Ramos (cell line): Measurements from ENCODE around the gene STAT4.

Source experiments
- in situ Hi-C: fragments of 300-500 bp; cut with MboI; formaldehyde crosslinking; loops from one replicate; pipeline ENCODE4 v1.14.3; 2022; ENCODE audit warnings: low sequenced_read_pairs; ENCODE audit not compliant: unreplicated experiment

STAT4 gene

DNA sequence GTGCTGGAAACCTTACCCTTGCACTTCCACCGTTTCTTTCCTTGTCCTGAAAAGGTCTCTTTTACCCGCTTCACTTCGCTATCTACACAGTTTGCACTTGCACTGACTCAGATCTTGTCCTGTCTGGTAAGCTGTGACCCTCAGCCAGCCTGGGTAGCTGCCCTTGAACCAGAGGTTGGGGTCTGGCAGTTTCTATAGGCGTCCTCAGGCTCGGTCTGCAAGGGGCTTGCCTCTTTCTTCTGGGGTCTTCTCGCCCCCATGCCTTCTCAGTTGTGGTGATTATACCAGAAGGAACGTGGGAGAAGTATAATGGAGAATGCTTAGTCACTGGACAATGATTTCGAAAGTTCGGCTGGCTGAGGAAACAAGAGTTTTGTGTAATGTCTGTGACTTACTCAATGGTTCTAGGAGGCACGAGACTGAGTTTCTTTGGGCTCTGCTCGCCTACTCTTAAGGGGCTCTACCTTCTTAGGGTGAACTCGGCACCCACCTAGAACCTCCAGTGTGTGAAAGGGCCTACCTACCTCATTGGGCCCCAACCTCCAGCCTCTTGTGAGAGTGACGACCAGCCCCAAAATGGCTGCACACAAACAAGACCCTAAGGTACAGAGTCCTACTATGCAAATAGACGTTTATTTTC lies 129.9 kb downstream of the STAT4 start:
- in situ Hi-C loops: loop anchor here (10.0 kb wide), 1 partner anchor 166 kb away; no protein-coding TSS in a partner anchor

DNA sequence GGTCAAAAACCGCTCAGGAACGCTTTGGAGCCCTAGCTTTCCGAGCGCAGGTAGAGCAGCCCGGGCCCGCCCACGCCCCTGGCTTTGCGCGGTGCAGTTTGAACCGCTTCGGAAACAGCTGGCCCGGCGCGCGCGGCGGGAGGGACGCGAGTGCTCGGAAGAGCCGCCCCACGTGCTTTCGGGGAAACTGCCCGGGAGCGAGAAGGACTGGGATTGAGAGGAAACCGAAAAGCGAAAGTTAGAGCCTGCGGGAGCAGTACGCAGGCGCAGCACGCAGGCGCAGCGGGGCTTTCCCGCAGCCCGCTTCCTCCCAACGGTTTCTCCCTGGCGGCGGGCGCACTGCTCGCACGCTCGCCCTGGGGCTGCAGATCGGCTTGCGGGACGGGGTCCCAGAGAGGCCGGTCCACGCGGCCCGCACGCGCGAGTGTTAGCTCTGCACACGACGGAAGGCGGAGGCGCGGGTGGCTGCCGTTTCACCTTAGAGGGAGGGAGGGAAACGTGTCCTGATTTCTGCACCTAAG lies 130.5 kb downstream of the STAT4 start:
- in situ Hi-C loops: loop anchor here (10.0 kb wide), 1 partner anchor 165 kb away; no protein-coding TSS in a partner anchor

DNA sequence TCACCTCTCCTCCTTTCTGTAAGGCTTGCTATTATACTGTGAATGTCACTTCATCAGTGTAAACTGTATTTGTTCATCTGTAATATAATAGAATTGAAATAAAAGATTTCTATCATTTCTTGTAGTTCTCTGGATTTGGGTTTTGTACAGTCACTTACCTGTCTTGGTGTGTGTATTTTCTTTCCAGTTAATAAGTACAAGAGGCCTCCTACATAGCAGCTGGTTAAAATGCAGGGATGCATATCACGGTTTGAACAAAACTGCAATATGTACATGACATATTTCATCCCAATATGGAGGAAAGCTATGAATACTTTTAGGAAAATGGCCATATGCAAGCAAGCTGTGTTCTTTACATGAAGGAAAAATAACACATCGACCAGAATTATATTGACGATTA lies 131.4 kb downstream of the STAT4 start:
- in situ Hi-C loops: no loop called here

DNA sequence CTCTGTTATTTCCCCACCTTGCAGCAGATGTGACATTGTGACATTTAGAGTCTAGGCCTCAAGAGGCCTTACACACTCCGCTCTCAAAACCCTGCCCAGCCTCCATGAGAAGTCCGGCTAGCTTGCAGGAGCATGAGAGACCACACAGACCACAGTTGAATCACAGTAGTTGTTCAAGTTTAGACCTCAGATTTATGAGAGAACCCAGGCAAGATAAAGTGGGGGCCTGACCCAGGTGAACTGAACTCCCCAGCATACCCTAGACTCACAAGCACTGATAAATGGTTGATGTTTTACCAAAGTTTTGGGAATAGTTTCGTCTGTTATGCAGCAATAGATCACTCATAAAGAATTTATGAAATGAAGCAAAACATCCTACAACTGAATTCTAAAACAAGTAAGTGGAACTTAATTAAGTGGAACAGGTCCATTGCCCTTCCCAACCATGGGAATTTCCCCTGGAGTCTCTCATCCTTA lies 132.1 kb downstream of the STAT4 start:
- in situ Hi-C loops: no loop called here

DNA sequence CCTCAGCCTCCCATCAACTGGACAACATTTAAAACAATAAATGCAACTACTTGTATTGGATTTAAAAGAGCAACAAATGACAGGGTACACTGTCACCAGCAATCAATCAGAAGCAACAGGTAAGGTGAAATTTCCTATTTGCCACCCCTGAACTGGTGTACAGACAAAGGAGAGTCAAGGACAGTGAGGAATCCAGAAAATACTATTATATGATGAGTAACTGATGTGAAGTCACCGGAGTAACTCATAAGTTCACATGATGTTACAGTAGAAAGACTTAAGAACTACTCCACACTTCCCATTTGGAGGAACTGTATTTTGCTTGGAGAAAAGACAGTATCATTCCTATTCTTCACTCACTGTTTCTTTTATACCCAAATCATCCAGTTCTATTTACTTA lies 132.7 kb downstream of the STAT4 start:
- in situ Hi-C loops: no loop called here

DNA sequence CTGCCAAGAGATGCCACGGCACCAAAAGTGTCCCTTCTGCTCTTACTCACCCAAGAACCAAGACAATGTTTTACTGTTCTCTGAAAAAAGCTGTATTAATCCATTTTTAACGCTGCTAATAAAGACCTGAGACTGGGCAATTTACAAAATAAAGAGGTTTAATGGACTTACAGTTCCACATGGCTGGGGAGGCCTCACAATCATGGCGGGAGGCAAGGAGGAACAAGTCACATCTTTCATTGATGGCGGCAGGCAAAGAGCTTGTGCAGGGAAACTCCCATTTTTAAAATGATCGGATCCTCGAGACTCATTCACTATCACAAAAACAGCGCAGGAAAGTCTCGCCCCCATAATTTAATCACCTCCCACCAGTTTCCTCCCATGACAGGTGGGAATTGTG lies 135.0 kb downstream of the STAT4 start:
- in situ Hi-C loops: no loop called here

DNA sequence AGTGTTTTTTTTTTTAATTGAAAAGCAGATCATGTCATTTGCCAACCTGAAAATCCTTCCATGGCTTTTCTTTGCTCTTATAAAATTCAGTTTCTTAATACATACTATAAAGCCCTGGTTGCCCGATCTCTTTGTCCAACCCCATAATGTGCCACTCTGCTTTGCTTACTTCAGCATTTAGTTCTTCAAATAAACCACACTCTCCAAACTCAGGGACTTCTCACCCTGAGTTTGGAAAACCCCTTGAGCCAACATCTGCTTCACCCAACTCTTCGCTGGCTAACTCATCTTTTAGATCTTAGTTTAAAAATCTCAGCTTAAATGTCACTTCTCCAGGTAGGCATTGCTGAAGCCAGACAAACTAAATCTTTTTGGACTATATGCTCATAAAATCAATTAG lies 135.6 kb downstream of the STAT4 start:
- in situ Hi-C loops: no loop called here

DNA sequence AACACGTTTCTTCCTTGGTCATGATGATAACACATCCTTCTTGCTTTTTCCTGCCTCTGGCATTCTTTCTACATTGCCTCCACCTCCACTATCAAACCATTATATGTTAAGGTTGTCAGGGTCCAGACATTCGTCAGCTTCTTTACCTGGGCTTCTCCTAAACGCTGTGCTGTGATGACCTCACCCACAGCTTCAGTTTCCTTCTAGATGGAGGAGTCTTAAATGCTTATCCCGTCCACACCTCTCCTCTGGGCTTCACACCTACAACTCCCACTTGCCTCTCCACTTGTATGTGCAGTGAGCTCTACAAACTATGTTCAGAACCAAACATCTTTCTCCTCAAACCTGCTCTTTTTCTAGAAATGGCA lies 136.2 kb downstream of the STAT4 start:
- in situ Hi-C loops: no loop called here

DNA sequence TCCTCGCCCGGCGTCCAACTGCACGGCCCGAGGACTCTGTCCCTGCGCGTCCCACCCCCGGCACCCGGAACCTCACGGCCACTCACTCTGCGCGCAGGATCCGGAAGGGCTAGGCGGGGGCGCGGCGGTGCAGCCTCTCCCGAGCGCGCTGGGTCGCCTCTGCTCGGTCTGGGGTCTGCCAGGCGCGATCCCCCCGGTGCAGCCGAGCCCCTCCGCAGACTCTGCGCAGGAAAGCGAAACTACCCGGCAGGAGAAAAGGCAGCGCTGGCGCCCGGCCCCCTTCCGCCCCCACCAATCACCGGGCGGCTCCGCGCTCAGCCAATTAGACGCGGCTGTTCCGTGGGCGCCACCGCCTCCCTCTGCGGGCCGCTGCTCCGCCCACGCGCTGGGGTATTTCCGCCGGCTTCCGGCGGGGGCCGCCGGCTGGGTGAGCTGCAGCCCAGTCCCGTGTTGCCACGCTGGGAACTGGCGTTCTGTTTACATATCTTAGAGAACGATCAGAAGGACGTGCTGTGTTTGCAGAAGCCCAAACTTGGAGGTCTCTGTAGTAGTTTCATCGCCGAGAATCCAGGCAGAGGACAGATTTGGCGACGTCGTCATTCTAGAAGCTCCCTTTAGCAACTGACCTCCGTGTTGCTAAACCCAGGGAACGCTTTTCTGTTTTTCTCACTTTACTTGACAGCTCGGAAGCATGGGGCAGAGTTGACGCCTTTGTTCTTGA lies 136.7 kb downstream of the STAT4 start, which contains the start of gene STAT1:
Gene STAT1, minus strand, starts transcription at position 240 of the 721 bp plus-strand sequence. CDS start 4,168 bp downstream, outside the sequence.
- in situ Hi-C loops: no loop called here

DNA sequence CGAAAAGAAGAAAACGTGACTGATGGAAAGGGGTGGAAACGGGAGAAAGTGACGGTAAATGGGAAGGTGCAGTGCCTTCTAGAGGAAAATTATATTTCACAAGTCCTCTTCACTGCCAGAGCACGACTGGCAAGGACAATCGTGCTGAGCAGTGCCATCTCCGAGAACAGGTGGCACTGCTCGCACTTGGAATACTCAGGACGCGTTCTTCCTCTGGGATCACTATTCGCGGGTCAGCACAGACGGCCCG lies 137.2 kb downstream of the STAT4 start:
- in situ Hi-C loops: no loop called here

DNA sequence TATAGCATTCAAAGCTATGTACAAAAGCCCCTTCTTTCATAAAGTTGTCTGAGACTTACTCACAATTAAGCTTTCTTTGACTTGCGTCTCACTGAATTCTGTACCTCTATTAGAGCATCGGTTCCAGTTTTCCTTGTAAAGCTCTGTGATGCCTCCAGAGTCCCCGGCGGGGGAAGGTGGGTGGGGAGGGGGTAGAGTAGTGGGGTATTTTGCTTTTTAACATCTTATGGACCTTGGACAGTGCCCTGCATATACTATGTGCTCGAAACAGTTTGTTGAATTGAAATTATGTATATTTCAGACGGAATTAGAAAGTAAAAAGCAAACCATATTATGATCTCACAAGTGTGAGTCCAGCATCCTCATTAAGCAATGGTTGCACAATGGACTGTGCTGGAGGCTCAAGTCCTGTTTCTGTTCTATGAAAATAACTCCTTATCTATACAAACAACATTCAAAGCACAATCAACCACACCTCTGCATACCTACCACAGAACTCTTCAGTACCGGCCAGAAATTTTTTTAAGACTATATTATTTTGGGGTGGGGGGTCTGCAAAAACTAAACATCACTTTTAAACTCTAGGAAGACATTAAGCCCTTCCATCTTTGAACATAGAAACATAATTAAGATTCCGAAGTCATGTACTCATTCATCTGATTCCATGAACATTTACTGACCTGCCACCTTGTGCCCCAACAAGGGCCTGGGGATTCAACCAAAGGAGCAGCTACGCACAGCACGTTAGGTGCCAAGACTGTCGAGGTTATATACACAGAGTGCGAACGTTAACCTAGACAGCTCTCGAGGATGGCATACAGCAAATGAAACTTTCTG lies 137.7 kb downstream of the STAT4 start:
- in situ Hi-C loops: no loop called here

DNA sequence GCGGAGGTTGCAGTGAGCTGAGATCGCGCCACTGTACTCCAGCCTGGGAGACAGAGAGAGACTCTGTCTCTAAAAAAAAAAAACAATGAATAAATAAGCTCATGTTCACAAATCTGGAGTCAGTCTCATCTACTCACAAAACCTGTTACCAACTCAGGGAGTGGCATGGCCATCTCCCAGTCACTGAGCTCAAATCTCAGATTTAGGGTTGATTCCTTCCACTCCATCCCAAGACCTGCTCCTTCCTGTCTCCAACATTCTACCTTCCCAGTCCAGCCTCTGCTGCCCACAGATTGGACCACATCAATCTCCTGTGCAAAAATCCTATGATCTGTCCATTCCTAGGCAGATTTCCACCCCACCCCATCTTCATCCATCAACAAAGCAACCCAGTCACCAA lies 138.4 kb downstream of the STAT4 start:
- in situ Hi-C loops: no loop called here

DNA sequence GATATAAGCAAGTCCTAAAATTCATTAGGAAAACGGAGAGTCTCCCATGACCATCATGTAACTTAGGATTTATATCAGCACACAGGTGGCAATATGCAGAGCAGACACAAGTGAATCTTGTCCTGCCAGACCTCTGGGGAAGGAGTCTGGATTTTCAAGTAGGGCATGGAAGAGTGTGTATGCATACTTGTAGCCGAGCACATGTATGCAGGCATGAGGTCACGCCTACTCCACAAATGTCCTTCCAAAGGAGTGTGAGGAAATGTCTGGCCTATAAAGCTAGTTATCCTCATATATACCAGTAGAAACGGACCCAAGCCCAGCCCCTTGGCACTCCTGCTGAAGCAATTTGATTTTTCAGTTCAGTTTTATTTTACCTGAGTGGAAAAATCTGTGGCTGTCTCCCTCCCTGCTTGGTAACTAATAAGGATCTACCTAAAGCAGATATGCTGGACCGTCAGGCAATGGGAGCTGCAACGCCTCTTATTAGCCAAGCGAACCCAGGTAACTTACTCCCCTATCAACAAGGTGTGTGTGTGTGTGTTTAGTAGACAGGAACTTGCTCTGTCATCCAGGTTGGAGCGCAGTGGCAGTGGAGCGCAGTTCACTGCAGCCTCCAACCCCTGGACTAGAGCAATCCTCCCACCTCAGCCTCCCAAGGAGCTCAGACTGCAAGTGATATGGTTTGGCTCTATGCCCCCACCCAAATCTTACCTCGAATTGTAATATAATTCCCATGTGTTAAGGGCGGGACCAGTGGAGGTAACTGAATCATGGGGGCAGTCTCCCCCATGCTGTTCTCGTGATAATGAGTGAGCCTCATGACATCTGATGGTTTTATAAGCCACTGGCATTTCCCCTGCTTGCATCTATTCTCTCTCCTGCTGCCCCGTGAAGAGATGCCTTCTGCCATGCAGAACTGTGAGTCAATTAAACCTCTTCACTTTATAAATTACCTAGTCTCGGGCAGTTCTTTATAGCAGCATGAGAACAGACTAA lies 139.6 kb downstream of the STAT4 start:
- in situ Hi-C loops: no loop called here

DNA sequence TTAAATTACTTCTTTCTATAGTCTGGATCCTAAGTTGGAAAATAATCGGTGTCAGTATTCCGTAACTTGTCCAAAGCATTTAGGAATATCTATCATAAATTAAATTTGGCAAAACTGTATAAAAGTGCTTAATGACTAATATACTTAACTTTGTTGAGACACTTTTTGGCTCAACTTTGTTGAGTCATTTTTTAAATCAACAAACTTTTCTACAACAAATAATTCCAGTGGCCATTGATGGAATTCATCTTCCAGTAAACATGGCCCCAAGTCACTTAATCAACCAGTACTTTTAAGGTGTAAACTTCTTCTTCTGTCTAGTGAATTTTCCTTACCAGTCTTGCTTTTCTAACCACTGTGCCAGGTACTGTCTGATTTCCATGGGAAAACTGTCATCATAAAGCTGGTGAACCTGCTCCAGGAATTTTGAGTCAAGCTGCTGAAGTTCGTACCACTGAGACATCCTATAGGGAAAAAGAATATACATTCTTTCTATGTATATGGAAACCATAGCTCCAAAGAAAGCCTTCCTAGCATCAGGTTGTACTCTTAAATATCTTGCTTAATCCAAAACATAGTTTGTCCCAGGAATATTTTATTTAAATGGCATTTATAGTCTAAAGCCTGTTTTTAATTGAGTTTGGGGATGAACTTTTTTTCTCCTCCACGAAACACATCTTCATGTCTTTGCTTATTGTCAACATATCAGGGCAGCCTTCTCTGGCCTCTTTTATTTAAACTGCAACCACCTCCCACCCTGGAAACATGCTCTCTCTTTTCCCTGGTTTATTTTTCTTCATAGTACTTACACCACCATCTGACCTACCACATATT lies 141.0 kb downstream of the STAT4 start:
- in situ Hi-C loops: no loop called here

DNA sequence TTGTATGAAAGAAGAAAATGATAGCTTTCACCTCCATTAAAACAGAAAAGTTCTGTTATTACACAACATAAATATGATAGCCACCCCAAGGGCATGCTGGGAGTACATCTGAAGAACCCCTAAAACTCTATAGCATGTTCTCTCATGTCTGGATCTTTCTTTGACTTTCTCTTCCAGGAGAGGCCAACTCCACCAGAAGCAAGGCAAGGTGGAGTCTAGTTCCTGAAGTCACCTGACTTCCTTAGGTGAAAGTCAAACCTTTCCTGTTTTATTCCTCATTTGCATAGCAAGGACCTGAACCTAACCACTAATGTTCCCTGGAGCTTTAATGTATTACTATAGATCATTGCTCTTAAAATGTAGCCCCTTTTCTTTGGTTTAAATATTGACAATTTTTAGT lies 142.5 kb downstream of the STAT4 start:
- in situ Hi-C loops: no loop called here

DNA sequence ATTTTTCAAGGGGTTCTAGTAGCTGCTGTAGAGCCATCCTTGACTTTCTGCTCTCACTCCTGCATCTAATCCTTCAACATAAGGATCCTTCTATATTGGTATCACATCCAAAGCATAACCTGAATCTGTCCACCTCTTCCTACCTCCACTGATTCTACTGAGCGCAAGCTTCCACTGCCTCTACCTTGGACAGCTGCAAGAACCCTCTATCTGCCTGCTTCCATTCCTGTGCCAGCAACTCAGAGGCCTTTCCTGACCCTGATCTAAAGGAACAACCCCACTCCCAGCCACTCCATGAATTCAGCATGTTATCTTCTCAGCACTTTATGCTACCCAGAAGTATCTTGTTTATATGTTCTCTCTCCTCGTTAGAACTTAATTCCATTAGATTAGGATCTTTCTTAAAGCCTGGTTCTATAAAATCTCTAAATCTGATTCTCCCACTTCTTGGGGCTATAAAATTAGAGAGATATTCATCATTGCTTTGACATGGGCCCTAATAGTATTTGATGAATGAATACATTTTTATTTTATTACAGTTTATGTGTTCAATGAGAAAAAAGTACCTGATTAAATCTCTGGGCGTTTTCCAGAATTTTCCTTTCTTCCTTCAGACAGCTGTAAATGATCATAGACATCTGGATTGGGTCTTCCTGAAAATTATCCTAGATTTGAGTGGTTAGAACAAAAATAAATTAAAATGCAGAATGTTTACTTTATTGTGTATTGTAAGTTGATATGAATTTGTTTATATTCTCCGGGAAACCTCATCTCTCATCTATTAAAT lies 143.6 kb downstream of the STAT4 start:
- in situ Hi-C loops: no loop called here

DNA sequence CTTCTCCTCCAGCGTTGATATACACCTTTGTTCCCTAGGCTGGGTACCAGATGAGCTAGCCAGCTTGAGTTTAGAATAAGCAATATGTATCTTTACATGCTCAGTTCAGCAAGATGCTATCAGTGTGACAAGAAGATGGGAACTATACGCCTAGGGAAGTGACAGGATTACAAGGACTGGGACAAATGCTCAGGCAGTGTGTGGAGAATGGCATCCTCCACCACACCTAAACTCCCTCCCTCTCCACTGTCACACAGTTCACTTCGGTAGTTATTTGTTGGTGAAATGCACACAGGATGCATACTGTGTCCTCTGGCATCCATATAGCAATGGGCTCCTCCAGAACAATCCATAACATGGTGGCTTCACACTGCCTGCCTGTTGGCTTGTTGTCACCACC lies 144.5 kb downstream of the STAT4 start:
- in situ Hi-C loops: no loop called here
